ENCODE results near the gene SFXN3.

SFXN3 gene

DNA sequence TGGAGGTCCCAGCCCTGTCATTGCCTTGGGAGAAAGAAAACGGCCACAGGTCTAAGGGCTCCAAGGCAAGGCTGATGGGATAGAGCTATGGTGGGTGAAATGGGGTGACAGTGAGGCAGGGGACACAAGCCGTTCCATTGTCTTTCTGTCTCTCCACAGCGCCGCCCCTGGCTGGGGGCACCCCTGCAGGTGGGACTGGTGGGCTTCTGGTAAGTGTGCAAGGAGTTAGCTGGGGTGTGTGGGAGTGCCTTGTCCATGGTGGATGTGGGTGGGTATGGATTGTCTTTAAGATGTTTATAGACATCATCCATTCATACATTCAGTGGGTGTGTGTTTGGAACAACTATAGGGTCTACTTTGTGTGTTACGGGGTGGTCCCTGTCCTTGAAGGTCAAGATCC lies 7.5 kb downstream of the SFXN3 start:
- DNase-seq: no peak

DNA sequence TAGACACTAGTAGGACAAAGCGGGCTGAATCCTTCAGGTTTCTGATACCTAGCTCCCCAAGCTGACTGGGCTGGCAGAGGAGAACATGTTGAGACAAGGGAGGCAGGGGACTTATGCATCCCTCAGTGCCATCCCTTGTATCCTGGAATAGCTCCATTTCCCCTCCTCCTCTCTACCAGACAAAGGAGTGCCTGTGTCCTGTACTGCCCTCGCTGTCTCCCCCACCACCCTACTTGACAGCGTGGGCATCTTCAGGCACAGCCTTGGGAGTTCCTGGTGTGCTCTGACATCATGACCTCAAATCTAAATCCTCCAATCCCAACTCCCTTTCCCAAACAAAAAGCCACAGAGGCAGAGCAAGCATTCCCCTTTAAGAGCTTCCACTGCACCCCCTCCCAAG lies 9.0 kb downstream of the SFXN3 start:
- DNase-seq: no peak

DNA sequence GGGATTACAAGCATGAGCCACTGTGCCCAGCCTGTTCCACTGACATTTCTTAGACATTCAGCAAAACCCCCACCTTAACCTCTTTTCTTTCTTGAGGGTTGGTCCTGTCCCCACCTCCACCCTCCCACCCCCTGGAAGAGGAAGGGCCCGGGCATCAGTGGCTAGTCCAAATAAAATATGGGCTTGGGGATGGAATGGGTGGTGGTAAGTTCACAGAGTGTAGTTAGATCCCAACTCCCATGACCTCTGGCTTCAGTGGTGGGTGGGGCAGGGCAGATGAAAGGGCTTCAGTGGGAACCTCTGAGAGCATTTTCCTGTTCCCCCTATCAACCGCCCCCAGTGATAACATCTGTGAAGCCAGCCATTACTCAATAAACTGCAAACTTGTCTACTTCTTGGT lies 9.8 kb downstream of the SFXN3 start:
- no peak for DNase-seq

DNA sequence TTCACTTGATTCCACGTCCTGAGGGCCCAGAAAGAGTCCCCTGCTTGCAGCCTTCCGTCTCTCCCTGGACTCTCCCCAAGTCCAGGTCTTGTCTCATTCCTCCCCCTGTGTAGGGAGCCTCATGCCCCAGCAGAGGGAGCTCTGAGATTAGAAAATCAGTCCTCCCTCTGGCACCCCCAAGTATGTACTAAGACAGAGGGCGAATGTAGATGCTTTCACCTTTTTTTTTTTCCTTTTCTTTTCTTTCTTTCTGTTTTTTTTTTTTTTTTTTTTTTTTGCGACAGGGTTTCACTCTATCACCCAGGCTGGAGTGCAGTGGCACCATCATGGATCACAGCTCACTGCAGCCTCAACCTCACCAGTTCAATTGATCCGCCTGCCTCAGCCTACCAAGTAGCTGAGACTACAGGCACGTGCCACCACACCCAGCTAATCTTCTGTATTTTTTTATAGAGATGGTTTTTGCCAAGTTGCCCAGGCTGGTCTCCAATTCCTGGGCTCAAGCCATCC lies 10.3 kb downstream of the SFXN3 start:
- DNase-seq: peak; percentile 43

DNA sequence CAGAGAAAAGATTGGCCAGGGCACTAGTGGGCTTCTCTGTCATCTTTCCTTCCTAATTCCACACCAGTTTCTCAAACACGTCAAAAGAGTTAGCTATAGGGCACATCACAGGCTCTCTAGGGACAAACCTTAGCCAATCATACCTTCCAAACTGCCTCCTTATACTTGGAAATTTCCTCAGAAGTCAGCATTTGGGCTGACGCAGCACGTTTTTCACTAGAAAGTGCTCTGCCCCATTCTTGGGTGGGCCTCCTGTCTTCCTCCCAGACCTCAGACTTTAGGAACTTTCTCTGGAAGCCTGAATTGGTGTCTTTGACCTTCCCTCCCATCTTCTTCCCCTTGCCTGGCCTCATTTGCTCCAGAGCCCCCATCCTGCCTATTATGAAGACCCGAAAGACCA lies 11.1 kb downstream of the SFXN3 start:
- no peak for DNase-seq

- DNase-seq: peak; percentile 93
Measured at GRCh38 chr10:101042667-101043362, 11.8 kb downstream of the SFXN3 start.

DNA sequence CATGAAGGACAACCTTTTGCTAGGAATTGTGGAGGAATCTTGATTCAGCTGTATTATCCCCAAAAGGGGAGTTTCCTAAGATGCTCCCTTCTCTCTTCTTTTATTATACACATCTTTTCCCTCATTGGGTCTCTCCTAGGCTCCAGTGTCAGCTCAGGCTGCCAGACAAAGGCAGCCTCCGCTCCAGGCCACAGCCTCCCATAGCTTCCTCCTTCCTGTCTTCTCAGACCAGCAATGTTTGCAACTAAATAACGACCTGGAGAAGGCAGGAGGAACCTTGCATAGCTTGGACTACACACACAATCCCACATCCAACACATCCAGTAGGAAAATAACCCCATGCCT lies 12.3 kb downstream of the SFXN3 start:
- no peak for DNase-seq

DNA sequence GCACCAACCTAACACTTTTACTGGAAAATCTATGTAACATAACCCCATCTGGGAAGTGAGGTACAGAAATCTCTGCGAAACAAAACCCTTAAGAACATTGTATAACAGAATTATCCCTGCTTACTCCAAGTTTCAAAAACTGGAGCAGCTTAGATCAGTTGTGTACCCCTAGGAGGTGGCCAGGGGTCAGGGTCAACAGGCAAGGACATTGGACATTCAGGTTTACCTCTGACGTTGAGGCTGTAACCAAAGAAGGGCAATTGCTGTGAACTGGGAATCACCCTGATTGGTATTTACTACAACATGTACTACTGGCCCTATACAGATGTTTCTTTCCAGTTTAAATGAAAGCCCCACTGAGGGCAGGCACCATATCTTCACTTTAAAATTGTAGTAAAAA lies 13.1 kb downstream of the SFXN3 start:
- no peak for DNase-seq

- DNase-seq: peak; percentile 28
Measured at GRCh38 chr10:101046332-101047238, 15.6 kb downstream of the SFXN3 start.

DNA sequence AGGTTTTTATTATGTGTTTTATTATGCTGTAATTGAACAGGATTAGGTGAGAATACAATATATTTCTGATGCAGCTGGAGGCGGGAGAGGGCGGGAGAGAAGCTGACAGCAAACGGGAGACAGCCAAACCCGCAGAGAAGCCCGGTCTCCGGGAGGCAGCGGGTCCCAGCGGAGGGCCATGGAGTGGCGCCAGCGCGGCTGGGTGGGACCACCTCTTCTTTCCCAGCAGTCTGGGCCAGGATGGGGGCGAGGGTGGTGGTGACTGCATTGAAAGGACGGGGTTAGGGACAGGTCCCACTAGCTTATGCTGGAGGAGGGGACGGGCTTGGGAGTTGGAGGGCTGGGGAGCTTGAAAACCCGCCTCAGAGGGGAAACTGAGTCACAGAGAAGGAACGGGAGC lies 16.2 kb downstream of the SFXN3 start:
- no peak for DNase-seq

- no peak for DNase-seq
Measured at GRCh38 chr10:101047961-101048892, 17.2 kb downstream of the SFXN3 start.

DNA sequence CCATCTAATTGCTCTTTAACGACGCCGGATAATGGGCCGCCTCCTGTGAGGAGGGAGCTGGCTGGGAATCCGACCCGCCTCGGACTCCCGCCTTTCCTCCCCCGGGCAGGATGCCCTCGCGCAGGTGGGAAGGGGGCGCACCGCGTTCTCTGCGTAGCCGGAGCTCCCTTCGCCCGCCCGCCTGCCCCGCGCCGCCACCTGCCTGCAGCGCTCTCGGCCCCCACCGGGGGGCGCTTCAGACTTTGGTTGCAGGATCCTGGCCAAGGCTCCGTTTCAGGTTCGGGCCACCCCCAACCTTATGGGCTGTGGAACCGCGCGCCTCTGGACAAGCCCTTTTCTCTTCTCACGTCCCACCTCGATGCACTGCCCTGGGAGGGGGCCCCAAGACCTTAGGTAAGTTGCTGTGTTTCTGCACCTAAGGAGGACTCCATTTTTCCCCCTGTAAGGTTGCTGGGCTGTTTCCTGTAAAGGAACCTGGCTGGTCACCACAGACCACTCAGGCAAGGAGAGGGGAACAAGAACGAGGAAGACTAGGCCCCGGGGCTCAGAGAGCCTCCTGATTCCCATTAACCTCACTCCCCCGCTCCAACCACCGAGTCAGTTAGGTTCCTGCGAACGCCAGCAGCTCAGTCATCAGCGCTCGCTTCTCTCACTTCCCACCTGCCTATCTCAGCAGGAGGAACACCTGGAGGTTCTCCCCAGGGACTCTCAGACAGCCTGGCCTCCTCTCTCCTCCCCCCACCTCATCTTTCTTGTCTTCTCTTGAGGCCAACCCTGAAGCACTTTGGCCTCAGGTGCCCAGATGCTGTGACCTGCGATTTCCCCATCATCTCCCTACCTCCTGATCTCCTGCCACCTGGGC lies 19.4 kb downstream of the SFXN3 start:
- DNase-seq: peak; percentile 67

- DNase-seq: no peak
Measured at GRCh38 chr10:101052285-101052684, 21.3 kb downstream of the SFXN3 start.

GRCh38 chr10:101053516-101053915 lies 22.5 kb downstream of the SFXN3 start:
- DNase-seq: no peak

GRCh38 chr10:101054351-101054750 lies 23.3 kb downstream of the SFXN3 start:
- no peak for DNase-seq

DNA sequence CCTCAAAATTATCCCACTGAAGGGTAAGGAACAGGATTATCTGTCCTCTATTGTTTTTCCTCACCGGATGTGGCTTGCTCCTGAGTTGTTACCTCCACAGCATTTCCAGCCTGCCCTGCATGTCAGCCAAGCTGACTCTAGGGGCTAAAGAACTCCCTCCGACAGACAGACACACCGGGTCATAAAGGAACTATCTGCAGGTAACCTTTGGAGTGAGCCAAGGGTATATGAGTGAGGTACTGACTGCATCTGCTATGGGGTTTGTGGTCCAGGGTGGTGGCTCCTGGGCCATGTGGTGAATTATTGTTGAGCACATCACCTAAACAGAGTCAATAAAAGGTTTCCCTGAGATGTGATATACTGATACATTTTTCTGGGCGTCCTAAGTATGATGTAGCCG lies 23.8 kb downstream of the SFXN3 start:
- no peak for DNase-seq

- DNase-seq: no peak
Measured at GRCh38 chr10:101055411-101055810, 24.4 kb downstream of the SFXN3 start.

DNA sequence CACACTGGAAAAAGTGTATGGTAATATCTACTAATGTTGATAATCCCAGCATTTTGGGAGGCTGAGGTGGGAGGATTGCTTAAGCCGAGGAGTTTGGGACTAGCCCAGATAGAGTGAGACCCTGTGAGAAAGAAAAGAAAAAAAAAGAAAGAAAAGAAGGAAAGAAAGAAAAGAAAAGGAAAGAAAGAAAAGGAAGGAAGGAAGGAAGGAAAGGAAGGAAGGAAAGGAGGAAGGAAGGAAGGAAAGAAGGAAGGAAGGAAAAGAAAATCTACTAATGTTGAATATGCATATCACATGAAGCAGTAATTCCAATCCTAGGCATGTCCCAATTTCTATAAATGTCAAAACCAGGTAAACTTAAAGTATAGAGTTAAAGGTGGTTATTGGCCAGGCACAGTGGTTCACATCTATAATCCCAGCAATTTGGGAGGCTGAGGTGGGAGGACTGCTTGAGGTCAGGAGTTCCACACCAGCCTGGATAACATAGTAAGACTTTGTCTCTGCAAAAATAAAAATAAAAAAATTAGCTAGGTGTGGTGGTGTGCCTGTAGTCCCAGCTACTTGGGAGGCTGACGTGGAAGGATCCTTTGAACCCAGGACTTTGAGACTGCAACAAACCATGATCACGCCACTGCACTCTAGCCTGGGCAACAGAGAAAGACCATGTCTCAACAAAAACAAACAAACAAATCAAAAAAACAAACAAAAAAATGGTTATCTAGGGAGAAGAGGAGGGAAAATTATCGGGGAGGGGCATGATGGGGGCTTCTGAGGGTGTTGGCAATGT lies 25.5 kb downstream of the SFXN3 start:
- no peak for DNase-seq

DNA sequence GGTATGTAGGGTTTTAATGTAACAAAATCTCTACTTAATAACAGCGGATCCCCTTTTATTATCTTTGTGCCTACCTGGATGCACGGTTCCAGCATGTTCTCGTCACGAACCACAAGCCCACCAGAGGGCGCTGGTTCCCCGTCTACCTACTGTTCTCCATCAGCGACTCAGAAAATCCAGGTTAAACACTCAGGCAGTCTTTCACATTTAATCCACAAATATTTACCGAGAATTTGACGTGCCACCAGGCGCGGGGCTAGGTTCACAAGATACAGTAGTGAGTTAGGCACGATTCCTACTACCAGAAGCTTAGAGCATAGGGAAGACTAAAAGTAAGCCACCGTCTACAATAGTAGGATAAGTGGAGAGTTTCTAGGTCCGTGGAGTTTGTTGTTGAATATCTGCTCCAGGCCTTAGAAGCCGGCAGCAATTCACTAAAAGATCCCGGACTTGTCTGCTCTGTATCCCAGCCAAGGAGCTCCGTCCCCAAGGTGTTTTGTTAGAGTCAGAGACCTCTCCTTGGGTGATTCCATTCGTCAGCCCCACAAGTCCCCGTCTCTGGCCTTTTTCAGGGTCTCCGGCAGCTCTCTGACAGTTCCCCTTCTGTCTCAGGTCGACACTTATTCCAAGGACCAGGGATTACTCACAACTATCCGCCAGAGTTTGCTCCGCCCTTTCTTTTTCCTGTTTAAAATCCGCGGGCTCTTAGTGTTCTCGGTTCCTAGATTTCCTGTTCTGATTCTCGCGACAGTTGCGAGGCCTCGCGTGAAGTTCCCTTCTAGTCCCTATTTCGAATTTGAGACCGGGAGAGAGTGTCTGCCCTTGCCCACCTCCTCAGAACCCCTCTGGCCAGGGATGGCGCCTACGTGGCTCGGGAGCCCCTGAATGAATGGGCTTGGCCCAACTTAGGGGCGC lies 29.3 kb downstream of the SFXN3 start:
- peak; percentile 69 for DNase-seq

Measured in NCI-H2171 (cell line).